Parathyroid adenoma (tissue), 2 donors: ENCODE data around the gene LAMA4.

Experiments
- H2AFZ ChIP-seq: fragments of 300-600 bp; sonication (generic); one replicate; pipeline ENCODE4 v1.7.0; 2017; ENCODE audit warnings: antibody characterized with exemption, mild to moderate bottlenecking
- H3K27ac ChIP-seq: fragments of 300-600 bp; sonication (generic); one replicate; pipeline ENCODE4 v1.7.0; 2017
- H3K27me3 ChIP-seq: fragments of 300-600 bp; sonication (generic); one replicate; pipeline ENCODE4 v1.7.0; 2017; ENCODE audit warnings: low read length; ENCODE audit not compliant: control insufficient read depth, insufficient read depth
- H3K36me3 ChIP-seq: fragments of 300-600 bp; sonication (generic); one replicate; pipeline ENCODE4 v1.7.0; 2017; ENCODE audit warnings: low read length; ENCODE audit not compliant: control insufficient read depth, insufficient read depth
- H3K4me1 ChIP-seq: fragments of 300-600 bp; sonication (generic); one replicate; pipeline ENCODE4 v1.7.0; 2017; ENCODE audit warnings: control low read depth
- H3K4me2 ChIP-seq: fragments of 300-600 bp; sonication (generic); one replicate; pipeline ENCODE4 v1.7.0; 2017; ENCODE audit warnings: low read length
- H3K4me3 ChIP-seq: fragments of 300-600 bp; sonication (generic); one replicate; pipeline ENCODE4 v1.7.0; 2017; ENCODE audit warnings: low read depth, low read length
- H3K79me2 ChIP-seq: fragments of 300-600 bp; sonication (generic); one replicate; pipeline ENCODE4 v1.7.0; 2017; ENCODE audit warnings: control low read depth
- H3K9ac ChIP-seq: fragments of 300-600 bp; sonication (generic); one replicate; pipeline ENCODE4 v1.7.0; 2017; ENCODE audit warnings: mild to moderate bottlenecking
- H3K9me3 ChIP-seq: fragments of 300-600 bp; sonication (generic); one replicate; pipeline ENCODE4 v1.7.0; 2017; ENCODE audit warnings: low read length; ENCODE audit not compliant: control insufficient read depth
- TF ChIP-seq, protein P1 (sequence below): fragments of 300-600 bp; sonication (generic); IDR thresholded peaks from one replicate; pipeline ENCODE4 v1.7.0; 2017; ENCODE audit warnings: antibody characterized with exemption, mild to moderate bottlenecking
- donor health status: primary hyperparathyroidism.

Gene LAMA4

DNA sequence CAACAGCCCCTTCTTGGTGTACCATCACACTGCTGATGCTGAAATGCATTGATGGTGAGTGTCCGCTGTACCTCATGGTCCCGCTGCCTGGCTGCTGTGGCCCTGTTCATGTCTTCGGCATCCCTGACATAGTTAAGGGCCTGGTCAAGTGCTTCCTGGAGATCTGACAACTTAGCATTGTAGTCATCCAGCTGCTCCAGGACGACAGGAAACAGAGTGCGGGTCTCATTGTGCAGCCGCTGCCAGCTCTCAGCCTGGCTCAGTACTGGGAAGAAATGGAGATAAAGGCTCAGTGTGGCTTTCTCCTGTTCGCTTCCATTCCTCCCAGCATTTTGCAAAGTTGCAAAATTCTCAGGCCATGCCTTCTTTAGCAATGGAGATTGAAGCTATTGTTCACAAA lies 81.8 kb downstream of the LAMA4 start:
- no peak overlapping the region for H3K4me2 ChIP-seq
- H2AFZ ChIP-seq = no peak overlapping the region
- H3K9ac ChIP-seq = no peak overlapping the region
- no peaks in the 10 kb centered on the region for H3K79me2 ChIP-seq
- H3K4me3 ChIP-seq = no peak overlapping the region
- H3K9me3 ChIP-seq = no peaks in the 10 kb centered on the region
- TF ChIP-seq, protein P1, sequence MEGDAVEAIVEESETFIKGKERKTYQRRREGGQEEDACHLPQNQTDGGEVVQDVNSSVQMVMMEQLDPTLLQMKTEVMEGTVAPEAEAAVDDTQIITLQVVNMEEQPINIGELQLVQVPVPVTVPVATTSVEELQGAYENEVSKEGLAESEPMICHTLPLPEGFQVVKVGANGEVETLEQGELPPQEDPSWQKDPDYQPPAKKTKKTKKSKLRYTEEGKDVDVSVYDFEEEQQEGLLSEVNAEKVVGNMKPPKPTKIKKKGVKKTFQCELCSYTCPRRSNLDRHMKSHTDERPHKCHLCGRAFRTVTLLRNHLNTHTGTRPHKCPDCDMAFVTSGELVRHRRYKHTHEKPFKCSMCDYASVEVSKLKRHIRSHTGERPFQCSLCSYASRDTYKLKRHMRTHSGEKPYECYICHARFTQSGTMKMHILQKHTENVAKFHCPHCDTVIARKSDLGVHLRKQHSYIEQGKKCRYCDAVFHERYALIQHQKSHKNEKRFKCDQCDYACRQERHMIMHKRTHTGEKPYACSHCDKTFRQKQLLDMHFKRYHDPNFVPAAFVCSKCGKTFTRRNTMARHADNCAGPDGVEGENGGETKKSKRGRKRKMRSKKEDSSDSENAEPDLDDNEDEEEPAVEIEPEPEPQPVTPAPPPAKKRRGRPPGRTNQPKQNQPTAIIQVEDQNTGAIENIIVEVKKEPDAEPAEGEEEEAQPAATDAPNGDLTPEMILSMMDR = no peak
- no peaks in the 10 kb centered on the region for H3K36me3 ChIP-seq
- H3K4me1 ChIP-seq = no peaks in the 10 kb centered on the region
- no peak overlapping the region for H3K27ac ChIP-seq
- no peaks in the 10 kb centered on the region for H3K27me3 ChIP-seq

DNA sequence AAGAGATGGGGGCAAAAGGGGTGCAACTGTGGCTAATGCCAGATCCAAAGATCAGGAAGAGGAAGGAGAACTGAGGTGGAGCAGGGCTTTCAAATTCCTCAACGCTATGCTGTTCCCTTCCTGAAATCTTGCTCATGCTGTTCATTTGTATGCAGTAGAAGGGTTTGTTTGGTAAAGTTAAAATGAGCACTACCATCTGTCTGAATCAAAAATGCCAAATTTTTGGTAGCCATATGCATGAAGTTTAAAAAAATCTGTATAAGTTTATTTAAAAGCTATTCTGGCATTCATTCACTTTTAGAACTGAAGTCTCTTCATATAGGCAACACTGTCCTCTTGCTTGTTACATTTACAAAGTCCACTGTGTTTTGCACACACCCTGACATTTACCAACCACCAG lies 84.8 kb downstream of the LAMA4 start:
- Histone ChIP-seq H3K4me2 (no peak overlapping the region), H3K27ac (no peak overlapping the region), H3K4me1 (no peaks in the 10 kb centered on the region), H3K79me2 (no peaks in the 10 kb centered on the region), H2AFZ (no peak overlapping the region), H3K4me3 (no peak overlapping the region), H3K27me3 (no peaks in the 10 kb centered on the region), H3K36me3 (no peaks in the 10 kb centered on the region), H3K9me3 (no peaks in the 10 kb centered on the region), H3K9ac (no peak overlapping the region)
- TF ChIP-seq, protein P1 = no peak

DNA sequence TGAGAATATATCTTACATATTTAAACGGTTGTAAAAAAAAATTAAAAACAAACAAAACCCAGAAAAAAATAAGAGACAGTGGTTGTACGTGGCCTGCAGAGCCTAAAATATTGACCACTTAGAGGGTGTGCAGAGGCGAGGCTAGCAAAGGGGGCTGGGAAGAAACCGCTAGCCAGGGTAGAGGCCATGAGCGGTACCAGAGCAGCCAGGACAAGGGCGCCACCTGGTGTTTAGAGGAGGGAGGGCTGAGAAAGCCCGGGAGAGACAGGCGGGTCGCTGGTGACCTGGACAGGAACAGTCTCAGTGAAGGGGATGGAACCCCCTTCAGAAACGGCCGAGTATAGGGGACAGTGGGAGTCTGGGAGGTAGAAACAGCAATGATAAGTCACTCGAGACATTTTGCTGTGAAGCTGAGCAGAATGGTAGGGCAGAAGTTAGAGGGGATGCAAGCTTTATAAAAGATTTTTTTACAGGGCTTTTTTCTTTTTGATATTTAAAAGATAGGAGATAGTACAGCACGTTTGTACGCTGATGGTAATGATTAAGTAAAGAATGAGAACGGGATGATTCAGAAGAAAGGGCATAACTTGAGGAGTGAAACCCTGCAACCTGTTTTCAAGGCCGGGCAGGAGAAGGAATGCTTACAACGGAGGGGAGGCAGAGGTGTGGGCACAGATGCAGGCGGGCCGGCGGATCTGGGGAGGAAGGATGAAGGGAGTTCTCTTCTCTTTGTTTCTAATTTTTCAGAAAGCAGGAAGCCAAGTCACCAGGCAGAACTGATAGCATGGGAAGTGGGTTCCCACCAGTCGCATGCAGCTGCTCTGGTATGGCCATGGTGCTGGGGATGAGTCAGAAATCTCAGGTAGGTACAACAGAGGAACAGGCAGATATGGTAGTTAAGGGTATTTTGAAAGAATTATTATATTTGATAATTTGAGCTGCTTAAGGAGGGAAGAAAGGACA lies 90.8 kb downstream of the LAMA4 start:
- Histone ChIP-seq H3K27ac (no peak overlapping the region), H2AFZ (peak overlapping the region; percentile 55), H3K4me1 (no peaks in the 10 kb centered on the region), H3K79me2 (no peaks in the 10 kb centered on the region), H3K27me3 (no peaks in the 10 kb centered on the region), H3K36me3 (no peaks in the 10 kb centered on the region), H3K4me2 (no peak overlapping the region), H3K4me3 (no peak overlapping the region), H3K9ac (no peak overlapping the region), H3K9me3 (no peaks in the 10 kb centered on the region)
- TF ChIP-seq, protein P1 = peak; percentile 90

DNA sequence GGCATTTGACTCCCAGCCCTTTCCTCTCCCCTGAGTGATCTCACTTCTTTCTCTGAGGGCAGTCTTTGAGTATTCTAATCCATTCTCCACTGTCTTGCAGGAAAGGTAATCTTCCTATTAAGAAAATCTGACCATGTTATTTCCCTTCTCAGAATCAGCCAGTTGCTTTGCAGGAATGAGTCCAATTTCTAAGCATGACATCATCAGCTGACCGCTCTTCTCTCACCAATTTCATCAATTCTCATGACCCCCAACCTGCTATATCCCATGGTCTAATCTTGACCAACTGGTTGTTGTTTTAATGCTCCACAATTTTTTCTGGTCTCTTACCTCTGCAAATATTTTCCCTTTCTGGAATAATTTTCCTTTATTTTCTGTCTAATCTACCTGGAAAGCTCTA lies 93.6 kb downstream of the LAMA4 start:
- no peaks in the 10 kb centered on the region for H3K4me1 ChIP-seq
- H3K27ac ChIP-seq = no peak overlapping the region
- H3K9ac ChIP-seq = no peak overlapping the region

More for the DNA sequence above, 93.6 kb downstream of the LAMA4 start:
- Histone ChIP-seq H2AFZ (no peak overlapping the region), H3K4me2 (no peak overlapping the region), H3K36me3 (no peaks in the 10 kb centered on the region), H3K79me2 (no peaks in the 10 kb centered on the region), H3K9me3 (no peaks in the 10 kb centered on the region), H3K4me3 (no peak overlapping the region), H3K27me3 (no peaks in the 10 kb centered on the region)
- TF ChIP-seq, protein P1 = no peak
